ENCODE data around the gene HOXB8.

The HOXB8 gene

DNA sequence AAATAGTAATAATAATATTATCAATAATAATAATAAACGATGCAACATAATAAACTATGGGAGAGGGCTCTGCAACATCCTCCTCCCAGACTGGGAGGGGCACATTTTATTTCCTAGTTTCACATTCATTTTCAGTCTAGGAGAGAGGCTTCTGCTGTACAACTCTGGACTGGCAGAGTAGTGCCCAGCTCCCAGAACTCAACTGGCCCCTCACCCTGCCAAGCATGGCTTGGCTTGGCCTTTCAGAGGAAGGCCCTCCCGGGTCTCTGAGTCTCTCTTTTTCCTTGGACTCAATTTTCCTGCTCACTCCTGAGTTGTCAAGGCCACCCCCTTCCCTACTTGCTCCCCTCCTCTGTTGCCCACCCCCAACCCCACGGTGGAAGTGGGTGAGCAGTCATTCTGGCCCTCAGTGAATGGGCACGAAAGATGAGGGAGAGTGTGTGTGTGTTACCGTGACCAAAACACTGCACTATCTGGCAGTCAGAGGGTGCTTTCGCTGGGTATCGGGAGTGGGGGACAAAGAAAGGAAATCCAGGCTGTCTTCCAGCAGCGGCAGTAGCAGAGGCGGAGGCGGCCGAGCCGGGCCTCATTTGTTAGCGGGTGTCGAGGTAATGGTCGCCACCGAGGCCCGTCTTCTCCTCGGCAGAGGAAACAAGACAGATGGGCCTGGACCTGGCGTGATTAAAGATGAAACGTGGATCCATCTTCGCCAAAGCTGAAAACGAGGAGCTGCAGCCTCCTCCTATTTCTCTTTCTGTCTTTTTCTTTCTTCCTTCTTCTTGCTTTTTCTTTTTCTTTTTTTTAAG lies 39.2 kb downstream of the HOXB8 start:
- Mint-ChIP-seq H3K9me3 (no peaks in the 10 kb centered on the region), H3K27ac (no peak overlapping the region), H3K27me3 (peaks cover 63% of the 10 kb centered on the region), H3K4me1 (ENCODE audit: low read depth) (peaks cover 40% of the 10 kb centered on the region), H3K4me3 (no peak overlapping the region), H3K36me3 (ENCODE audit: low read depth) (no peaks in the 10 kb centered on the region)
- intact Hi-C loops (cut with micrococcal nuclease) = no loop called here

DNA sequence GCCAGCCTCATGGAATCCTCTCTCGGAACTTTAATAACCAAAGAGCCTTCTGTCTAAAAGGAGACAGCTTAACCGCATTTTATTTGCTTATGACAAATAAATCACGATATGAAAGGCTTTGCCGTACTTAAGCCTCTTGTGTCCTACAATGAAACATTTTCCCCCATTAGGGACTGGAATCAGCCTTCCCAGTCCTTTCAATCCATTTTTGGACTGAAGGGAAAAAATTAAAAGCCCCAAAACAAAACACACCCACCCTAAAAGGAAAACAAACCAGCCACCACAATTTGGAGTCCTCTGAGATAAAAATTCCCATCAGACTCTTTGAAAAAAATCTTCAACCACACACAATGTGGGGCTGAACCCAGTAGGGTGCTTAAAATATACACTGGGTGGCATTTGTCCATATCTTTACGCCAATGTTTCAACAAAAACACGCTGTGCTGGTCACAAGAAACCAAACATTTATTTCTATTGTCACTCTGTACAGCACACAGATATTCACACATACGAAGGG lies 40.0 kb downstream of the HOXB8 start:
- Mint-ChIP-seq H3K27me3 (peaks cover 56% of the 10 kb centered on the region), H3K27ac (no peak overlapping the region), H3K4me3 (no peak overlapping the region), H3K4me1 (ENCODE audit: low read depth) (peaks cover 35% of the 10 kb centered on the region), H3K36me3 (ENCODE audit: low read depth) (no peaks in the 10 kb centered on the region), H3K9me3 (no peaks in the 10 kb centered on the region)
- intact Hi-C loops (cut with micrococcal nuclease) = no loop called here

DNA sequence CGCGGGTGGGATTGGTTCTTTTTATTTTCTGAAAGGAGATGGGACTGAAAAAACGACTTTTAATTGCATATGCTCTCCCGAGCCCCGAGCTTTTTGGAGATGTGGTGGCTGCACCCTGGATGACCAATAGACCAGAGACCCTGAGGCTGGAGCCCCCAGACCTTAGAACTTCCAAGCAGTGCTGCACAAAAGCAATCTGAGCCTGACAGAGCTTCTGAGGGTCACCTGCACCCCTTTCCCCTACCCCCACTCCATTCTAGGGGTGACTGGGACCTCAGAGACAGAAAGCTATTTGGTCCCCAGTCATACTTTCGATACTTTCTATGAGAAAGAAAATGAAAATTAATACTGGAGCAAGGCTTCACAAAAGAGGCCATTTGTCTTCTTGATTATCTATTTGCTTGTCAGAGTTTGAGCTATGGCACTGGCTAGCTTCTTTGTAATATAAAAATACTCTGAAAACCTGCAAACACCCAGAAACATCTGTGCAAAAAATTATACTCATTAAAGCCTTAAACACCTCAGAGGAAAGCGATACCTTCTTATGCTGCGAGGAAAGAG lies 40.5 kb downstream of the HOXB8 start:
- H3K4me3 Mint-ChIP-seq = no peak overlapping the region
- H3K27ac Mint-ChIP-seq = no peak overlapping the region
- peaks cover 50% of the 10 kb centered on the region for H3K27me3 Mint-ChIP-seq
- intact Hi-C loops (cut with micrococcal nuclease) = no loop called here
- H3K36me3 Mint-ChIP-seq (ENCODE audit: low read depth) = no peaks in the 10 kb centered on the region
- no peaks in the 10 kb centered on the region for H3K9me3 Mint-ChIP-seq
- H3K4me1 Mint-ChIP-seq (ENCODE audit: low read depth) = peaks cover 30% of the 10 kb centered on the region

DNA sequence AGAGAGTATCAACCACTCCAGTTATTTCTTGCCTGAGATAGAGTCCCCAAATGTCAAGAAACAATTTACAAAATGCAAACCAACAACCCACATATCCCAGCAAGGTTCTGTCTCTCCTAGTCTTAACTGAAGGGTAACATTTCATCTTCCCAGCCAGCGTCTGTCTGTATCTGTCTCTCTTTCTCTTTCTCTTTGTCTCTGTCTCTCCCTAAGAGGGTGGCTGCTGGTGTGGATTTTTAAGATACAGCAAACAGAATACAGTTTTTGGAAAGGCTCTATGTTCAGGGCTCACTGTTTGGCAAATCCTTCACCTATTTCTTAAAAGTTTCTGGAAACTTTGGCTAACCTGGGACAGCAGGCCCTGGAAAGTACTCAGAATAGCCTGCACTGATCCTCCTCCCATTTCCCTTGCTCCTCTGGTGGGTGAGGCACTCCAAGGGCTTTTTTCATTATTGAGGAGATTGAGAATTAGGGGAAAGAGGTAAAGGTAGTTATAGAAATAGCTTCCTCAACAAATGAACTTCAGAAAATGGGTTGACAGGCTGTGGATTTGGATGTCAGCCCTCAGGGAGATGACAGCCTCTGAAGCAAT lies 43.2 kb downstream of the HOXB8 start:
- Mint-ChIP-seq H3K4me1 (ENCODE audit: low read depth) (peaks cover 16% of the 10 kb centered on the region), H3K27me3 (peaks cover 27% of the 10 kb centered on the region), H3K27ac (no peak overlapping the region), H3K4me3 (no peak overlapping the region), H3K36me3 (ENCODE audit: low read depth) (no peaks in the 10 kb centered on the region), H3K9me3 (no peaks in the 10 kb centered on the region)
- intact Hi-C loops (cut with micrococcal nuclease) = no loop called here

GRCh38 chr17:48571024-48571818 lies 43.9 kb downstream of the HOXB8 start:
- Mint-ChIP-seq H3K36me3 (ENCODE audit: low read depth) (no peaks in the 10 kb centered on the region), H3K4me3 (no peak overlapping the region), H3K27ac (no peak overlapping the region), H3K9me3 (no peaks in the 10 kb centered on the region), H3K27me3 (peaks cover 20% of the 10 kb centered on the region), H3K4me1 (ENCODE audit: low read depth) (peaks cover 12% of the 10 kb centered on the region)
- intact Hi-C loops (cut with micrococcal nuclease) = no loop called here

DNA sequence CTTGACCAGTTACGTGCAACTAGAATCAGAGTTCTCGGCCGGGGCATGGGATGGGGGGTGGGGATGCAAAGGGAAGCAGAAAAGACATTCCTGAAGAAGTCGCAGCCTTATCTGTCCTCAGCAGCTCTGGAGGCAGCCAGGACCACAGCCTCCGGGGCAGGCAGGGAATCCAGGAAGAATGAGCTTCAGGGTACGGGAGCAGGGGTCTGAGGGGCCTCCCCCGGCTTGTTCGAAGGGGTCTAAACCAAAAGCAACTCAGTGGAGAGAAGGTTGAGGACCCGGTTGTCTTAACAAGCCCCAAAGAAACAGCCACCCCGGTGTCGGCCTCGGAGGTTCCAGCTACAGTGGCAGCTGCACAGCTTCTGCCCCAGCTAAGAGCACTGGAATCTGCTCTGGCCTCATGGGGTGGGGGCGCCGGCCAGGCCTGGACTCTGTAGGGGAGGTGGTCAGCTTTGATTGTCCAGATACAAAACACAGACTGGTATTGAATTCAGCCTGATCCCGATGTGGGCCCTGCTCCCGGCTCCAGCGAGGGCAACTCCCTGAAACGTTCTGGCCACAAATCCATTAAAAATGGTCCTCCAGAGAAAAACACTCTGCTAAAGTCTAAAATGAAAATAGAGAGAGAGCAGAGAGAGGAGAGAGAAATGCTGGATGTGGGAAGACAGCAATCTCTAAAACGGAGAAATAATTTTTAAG lies 44.6 kb downstream of the HOXB8 start:
- H3K27ac Mint-ChIP-seq = no peak overlapping the region
- no peaks in the 10 kb centered on the region for H3K36me3 Mint-ChIP-seq (ENCODE audit: low read depth)
- H3K4me3 Mint-ChIP-seq = no peak overlapping the region
- peaks cover 6% of the 10 kb centered on the region for H3K4me1 Mint-ChIP-seq (ENCODE audit: low read depth)
- intact Hi-C loops (cut with micrococcal nuclease) = no loop called here
- H3K27me3 Mint-ChIP-seq = peaks cover 13% of the 10 kb centered on the region
- H3K9me3 Mint-ChIP-seq = no peaks in the 10 kb centered on the region

DNA sequence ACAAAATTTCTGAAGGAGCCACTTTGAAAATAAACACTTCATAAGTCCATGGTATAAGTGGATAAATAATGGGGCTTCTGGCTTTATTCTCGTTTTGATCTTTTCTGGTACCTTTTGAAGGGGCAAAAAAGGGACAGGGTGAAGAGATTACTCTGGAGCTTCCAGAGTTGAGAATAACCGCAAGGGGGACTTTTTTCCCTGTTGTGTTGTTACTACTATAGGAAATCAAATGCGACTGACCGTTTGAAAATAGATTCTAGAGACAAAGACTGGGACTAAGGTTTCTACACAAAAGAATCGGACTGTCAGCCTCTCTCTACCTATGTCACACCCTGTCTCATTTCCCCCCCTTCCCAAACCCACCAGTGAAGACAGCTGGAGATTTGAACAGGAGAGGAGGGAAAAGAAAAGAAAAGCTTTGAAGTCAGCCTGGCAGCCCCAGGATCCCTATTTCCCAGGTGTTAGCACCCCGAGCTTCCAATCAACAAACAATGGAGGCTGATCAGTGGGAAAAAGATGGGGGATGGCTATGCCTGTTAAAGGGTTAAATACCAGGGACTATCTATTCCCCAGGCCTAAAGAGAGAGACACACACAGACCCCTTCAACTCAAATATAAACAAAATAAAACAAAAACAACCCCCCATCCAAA lies 45.3 kb downstream of the HOXB8 start:
- Mint-ChIP-seq H3K4me1 (ENCODE audit: low read depth) (peaks cover 6% of the 10 kb centered on the region), H3K9me3 (no peaks in the 10 kb centered on the region), H3K4me3 (no peak overlapping the region), H3K36me3 (ENCODE audit: low read depth) (no peaks in the 10 kb centered on the region), H3K27ac (no peak overlapping the region), H3K27me3 (peaks cover 8% of the 10 kb centered on the region)
- intact Hi-C loops (cut with micrococcal nuclease) = no loop called here

DNA sequence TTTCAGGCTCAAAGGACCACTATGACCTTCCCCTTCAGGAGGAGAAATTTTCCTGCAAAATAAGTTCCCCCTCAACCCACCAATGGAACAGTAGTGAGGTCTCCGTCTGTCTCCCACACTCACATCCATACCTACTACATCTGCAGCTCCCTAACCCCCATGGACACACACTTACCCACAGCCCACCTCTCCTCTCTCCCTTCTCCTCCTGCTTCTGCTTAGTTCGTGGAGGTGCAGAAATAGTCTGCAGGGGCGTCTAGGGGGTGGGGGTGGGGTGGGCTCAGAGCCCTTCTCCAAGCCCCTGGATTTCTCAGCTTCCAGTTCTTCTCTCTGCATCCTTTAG lies 45.9 kb downstream of the HOXB8 start:
- H3K36me3 Mint-ChIP-seq (ENCODE audit: low read depth) = no peaks in the 10 kb centered on the region
- H3K27ac Mint-ChIP-seq = no peak overlapping the region
- intact Hi-C loops (cut with micrococcal nuclease) = no loop called here
- no peaks in the 10 kb centered on the region for H3K9me3 Mint-ChIP-seq
- H3K4me1 Mint-ChIP-seq (ENCODE audit: low read depth) = peaks cover 6% of the 10 kb centered on the region
- H3K27me3 Mint-ChIP-seq = peaks cover 2% of the 10 kb centered on the region
- no peak overlapping the region for H3K4me3 Mint-ChIP-seq

- Mint-ChIP-seq H3K4me3 (no peak overlapping the region), H3K4me1 (ENCODE audit: low read depth) (peaks cover 6% of the 10 kb centered on the region), H3K27ac (no peak overlapping the region), H3K27me3 (peaks cover 3% of the 10 kb centered on the region), H3K9me3 (no peaks in the 10 kb centered on the region), H3K36me3 (ENCODE audit: low read depth) (no peaks in the 10 kb centered on the region)
- intact Hi-C loops (cut with micrococcal nuclease) = no loop called here
Observed at GRCh38 chr17:48568499-48569239, 46.4 kb downstream of the HOXB8 start.

- intact Hi-C loops (cut with micrococcal nuclease) = no loop called here
- Mint-ChIP-seq H3K27me3 (peaks cover 12% of the 10 kb centered on the region), H3K9me3 (no peaks in the 10 kb centered on the region), H3K27ac (no peak overlapping the region), H3K4me3 (no peak overlapping the region), H3K4me1 (ENCODE audit: low read depth) (peaks cover 6% of the 10 kb centered on the region), H3K36me3 (ENCODE audit: low read depth) (no peaks in the 10 kb centered on the region)
Observed at GRCh38 chr17:48567646-48568354, 47.3 kb downstream of the HOXB8 start.

GRCh38 chr17:48567209-48567608 lies 47.9 kb downstream of the HOXB8 start:
- no peak overlapping the region for H3K27ac Mint-ChIP-seq
- intact Hi-C loops (cut with micrococcal nuclease) = no loop called here
- H3K36me3 Mint-ChIP-seq (ENCODE audit: low read depth) = no peaks in the 10 kb centered on the region

DNA sequence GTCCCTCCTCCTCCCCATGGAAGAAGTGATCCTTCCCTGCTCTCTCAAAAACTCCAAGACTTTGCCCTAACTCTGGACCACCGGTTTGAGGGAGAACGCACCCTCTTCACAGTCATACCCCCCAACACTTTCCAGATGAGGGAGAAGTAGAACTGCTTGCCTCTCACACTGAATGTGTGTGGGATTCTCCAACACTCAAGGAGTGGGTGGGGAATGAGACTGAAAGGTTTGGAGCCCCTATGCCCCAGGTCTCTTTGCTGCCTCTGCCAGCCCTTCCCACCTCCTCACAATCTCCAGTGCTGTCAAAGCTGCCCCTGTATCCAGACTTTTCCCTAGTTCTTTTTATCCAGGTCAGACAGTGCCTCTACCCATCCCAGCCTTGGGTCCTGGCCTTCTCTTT lies 48.4 kb downstream of the HOXB8 start:
- no peak overlapping the region for H3K4me3 Mint-ChIP-seq

More at GRCh38 chr17:48567209-48567608, 47.9 kb downstream of the HOXB8 start:
- Mint-ChIP-seq H3K4me1 (ENCODE audit: low read depth) (peaks cover 6% of the 10 kb centered on the region), H3K27me3 (peaks cover 18% of the 10 kb centered on the region), H3K4me3 (no peak overlapping the region), H3K9me3 (no peaks in the 10 kb centered on the region)

More for the DNA sequence above, 48.4 kb downstream of the HOXB8 start:
- Mint-ChIP-seq H3K9me3 (no peaks in the 10 kb centered on the region), H3K27me3 (peaks cover 21% of the 10 kb centered on the region), H3K4me1 (ENCODE audit: low read depth) (peaks cover 6% of the 10 kb centered on the region), H3K27ac (no peak overlapping the region), H3K36me3 (ENCODE audit: low read depth) (no peaks in the 10 kb centered on the region)
- intact Hi-C loops (cut with micrococcal nuclease) = no loop called here
